Naive B cell (primary cell): ENCODE data around the gene SYT13. TPM values are rescaled to one million over a fixed set of nuclear protein-coding genes. Genes with fewer than 3 reads are reported as not detected.
A peak's percentile ranks its signal among the peaks of the same experiment; 100 is the strongest.

Experiments
- ATAC-seq, 2 donors: fragments of 150-1000 bp; cut with Tn5 transposase; 2 replicates each; pipeline ENCODE4 v1.10.0; 2021; ENCODE audit warnings: low read depth in 2 of 2, mild to moderate bottlenecking in 2 of 2, moderate library complexity in 2 of 2
- DNase-seq: peaks from one replicate; pipeline ENCODE4 v3.0.0; 2022
- H3K27ac Mint-ChIP-seq, 6 donors: one replicate each; pipeline ENCODE4 v1.8.0; 2020 to 2022; ENCODE audit warnings: mild to moderate bottlenecking in 6 of 6, mixed read lengths in 6 of 6, moderate library complexity in 5 of 6, inconsistent platforms in 2 of 6
- H3K27me3 Mint-ChIP-seq, 3 donors: one replicate each; pipeline ENCODE4 v1.8.0; 2021 to 2022; ENCODE audit warnings: mixed read lengths in 3 of 3, mild to moderate bottlenecking in 1 of 3
- H3K36me3 Mint-ChIP-seq, 2 donors: one replicate each; pipeline ENCODE4 v1.8.0; 2020 to 2022; ENCODE audit warnings: mixed read lengths in 2 of 2, inconsistent platforms in 1 of 2, mild to moderate bottlenecking in 1 of 2
- H3K4me1 Mint-ChIP-seq, 3 donors: one replicate each; pipeline ENCODE4 v1.8.0; 2020 to 2022; ENCODE audit warnings: mixed read lengths in 3 of 3, inconsistent platforms in 1 of 3, mild to moderate bottlenecking in 1 of 3, moderate library complexity in 1 of 3
- H3K4me3 Mint-ChIP-seq, 8 donors: one replicate each; pipeline ENCODE4 v1.8.0; 2020 to 2022; ENCODE audit warnings: mild to moderate bottlenecking in 8 of 8, mixed read lengths in 8 of 8, moderate library complexity in 8 of 8, inconsistent platforms in 2 of 8
- H3K9me3 Mint-ChIP-seq, 7 donors: one replicate each; pipeline ENCODE4 v1.8.0; 2020 to 2022; ENCODE audit warnings: mixed read lengths in 7 of 7, mild to moderate bottlenecking in 5 of 7, inconsistent platforms in 2 of 7, moderate library complexity in 1 of 7
- polyA plus RNA-seq, 6 donors: library from polyadenylated mRNA; unstranded; fragments of 300-500 nt; fragmentation: Illumina TruSeq; gene quantifications; one replicate each; pipeline ENCODE4 v1.2.3, GENCODE V29; 2021; ENCODE audit warnings: low read depth in 6 of 6

The SYT13 gene
- polyA plus RNA-seq, 6 donors from 2014 or later, result not detected

DNA sequence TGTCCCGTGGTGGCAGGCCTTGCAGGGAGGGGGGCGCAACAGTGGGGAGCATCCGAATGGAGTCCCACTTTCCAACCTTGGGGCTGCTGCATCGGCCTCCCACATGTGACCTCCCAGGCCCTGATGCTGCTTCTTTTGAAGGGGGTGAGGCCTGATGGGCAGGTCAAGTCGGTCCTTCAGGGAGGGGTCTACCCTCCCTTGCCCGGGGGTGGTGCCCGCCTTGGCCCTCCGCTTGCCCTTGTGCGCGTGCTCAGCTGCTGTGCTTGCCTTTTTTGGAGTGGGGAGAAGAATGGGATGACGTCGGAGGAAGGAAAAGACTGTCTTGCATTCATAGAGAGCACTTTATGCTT lies 72.8 kb downstream of the SYT13 start:
- Mint-ChIP-seq H3K27me3 (no peaks in the 10 kb centered on the region), H3K4me3 (no peak overlapping the region), H3K36me3 (peaks cover 5 to 15% of the 10 kb centered on the region in 2 donors), H3K9me3 (no peaks in the 10 kb centered on the region), H3K4me1 (peaks cover 24 to 27% (median 26%) of the 10 kb centered on the region in 3 donors), H3K27ac (peak overlapping the region in 1 of 6 donors; percentile 86)
- no peak for ATAC-seq
- no peak for DNase-seq

DNA sequence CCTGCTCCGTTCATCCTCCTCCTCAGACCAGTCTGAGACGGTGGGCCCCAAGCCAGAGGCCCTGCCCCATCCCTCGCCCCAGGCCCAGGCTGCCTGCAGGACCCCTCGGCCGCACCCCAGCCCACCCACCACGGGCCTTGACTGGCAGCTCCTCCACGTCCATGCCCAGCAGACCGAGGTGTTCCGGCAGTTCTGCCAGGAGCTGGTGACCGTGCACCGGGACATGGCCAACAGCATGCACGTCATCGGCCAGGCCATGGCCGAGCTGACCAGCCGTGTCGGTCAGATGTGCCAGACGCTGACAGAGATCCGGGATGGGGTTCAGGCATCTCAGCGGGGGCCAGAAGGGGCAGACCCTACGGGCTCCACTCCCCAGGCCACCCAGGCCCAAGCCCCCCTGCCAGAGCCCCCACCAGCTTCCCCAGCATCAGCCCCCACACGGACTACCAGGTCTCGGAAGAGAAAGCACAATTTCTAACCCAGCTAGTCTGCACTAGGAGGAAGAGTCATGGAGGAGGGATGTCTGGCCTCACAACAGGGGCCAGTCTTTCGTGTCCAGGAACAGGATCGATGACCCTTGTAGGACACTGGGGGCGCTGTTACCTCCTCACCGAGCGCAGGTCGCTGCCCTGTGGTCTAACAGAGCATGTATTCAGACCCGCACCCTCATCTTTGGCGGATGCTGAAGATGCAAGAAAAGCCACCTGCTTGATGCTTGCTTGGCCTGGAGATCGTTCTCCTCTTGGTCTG lies 73.4 kb downstream of the SYT13 start:
- DNase-seq (no peak), ATAC-seq (no peak)
- H3K4me3 Mint-ChIP-seq, result no peak overlapping the region
- H3K36me3 Mint-ChIP-seq, result peaks cover 5 to 15% of the 10 kb centered on the region in 2 donors
- H3K27ac Mint-ChIP-seq, result no peak overlapping the region
- H3K27me3 Mint-ChIP-seq, result no peaks in the 10 kb centered on the region
- no peaks in the 10 kb centered on the region for H3K9me3 Mint-ChIP-seq
- peaks cover 24 to 27% (median 26%) of the 10 kb centered on the region in 3 donors for H3K4me1 Mint-ChIP-seq

DNA sequence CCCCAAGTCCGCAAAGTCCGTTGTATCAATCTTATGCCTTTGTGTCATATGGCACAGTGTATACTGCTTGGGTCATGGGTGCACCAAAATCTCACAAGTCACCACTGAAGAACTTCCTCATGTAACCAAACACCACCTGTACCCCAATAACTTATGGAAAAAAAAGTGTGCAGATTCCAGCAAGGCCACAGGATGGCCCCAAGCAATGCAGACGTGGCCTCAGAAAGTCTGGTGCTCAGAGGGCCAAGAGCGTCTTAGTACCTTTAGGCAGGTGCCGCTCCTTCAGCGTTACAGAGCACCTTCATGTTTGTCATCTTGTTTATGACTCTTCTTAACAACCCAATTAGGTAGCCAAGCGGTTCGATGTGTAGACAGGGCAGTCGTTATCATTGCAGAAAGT lies 74.4 kb downstream of the SYT13 start:
- no peaks in the 10 kb centered on the region for H3K27me3 Mint-ChIP-seq
- no peak overlapping the region for H3K4me3 Mint-ChIP-seq
- DNase-seq, result no peak
- H3K4me1 Mint-ChIP-seq, result peaks cover 24 to 27% (median 26%) of the 10 kb centered on the region in 3 donors
- H3K9me3 Mint-ChIP-seq, result no peaks in the 10 kb centered on the region
- no peak overlapping the region for H3K27ac Mint-ChIP-seq
- peaks cover 5 to 15% of the 10 kb centered on the region in 2 donors for H3K36me3 Mint-ChIP-seq
- ATAC-seq, result no peak

DNA sequence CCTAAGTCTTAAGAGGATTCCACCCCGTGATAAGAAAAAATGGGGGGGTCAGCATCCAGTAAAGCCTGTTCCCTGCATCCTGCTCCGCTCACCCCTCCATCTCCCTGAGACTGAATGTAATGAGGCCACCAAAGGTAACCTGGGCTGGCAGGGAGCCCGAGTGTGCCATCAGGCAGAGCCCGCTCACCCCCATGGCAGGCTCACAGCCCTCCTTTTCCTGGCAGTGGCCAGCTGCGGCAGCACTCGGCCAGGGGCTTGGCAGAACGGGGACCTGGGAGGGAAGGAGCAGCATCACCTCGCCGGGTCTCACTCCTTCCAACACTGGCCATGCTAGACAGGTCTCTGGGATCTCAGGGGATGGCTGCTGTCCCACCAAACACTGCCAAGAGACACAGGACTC lies 75.3 kb downstream of the SYT13 start:
- H3K36me3 Mint-ChIP-seq, result peaks cover 5 to 15% of the 10 kb centered on the region in 2 donors
- H3K4me1 Mint-ChIP-seq, result peaks cover 20 to 27% (median 26%) of the 10 kb centered on the region in 3 donors
- H3K9me3 Mint-ChIP-seq, result no peaks in the 10 kb centered on the region
- ATAC-seq, result no peak
- H3K4me3 Mint-ChIP-seq, result no peak overlapping the region
- H3K27ac Mint-ChIP-seq, result no peak overlapping the region
- DNase-seq, result no peak
- H3K27me3 Mint-ChIP-seq, result no peaks in the 10 kb centered on the region

DNA sequence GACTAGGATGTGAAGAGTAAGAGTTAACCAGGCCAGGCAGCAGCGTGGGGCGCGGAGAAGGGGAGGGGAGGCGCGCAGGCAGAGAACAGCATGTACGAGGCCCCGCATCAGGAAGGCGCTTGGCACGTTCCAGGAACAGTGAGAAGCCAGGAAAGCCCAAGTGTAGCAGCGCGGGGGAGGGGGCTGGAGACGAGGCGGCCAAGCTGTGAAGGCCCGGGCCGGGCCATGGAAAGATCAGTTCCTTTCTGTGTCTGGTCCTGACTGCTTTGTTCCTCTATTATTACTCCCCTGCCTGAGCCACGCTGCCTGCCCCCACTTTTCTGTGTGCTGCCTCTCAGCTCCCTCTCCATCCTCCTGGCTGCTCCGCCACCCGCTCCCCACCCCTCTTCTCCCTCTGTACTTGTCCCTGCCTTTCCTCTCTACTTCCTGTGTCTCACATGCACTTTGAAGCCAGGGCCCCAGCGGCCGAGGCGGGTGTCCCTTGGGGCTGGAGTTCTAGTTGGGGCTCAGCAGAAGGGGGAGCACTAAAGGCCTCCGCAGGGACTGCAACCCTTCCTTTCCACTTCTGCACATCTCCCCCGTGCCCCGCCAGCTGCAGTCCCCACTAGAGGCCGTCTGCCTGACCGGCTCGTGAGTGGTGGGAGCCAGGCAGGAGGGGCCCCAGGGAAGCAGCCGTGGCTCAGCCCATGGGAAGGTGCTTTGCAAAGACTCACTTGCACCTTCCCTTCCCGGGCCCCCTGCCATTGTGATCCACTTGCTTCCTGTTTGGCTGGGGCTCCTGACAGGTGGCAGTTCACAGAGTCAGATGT lies 76.0 kb downstream of the SYT13 start:
- peak; percentile 39 to 47 for ATAC-seq
- H3K27me3 Mint-ChIP-seq, result no peaks in the 10 kb centered on the region
- H3K4me3 Mint-ChIP-seq, result peak overlapping the region in 5 of 8 donors; percentile 4 to 69 (median 20)

DNA sequence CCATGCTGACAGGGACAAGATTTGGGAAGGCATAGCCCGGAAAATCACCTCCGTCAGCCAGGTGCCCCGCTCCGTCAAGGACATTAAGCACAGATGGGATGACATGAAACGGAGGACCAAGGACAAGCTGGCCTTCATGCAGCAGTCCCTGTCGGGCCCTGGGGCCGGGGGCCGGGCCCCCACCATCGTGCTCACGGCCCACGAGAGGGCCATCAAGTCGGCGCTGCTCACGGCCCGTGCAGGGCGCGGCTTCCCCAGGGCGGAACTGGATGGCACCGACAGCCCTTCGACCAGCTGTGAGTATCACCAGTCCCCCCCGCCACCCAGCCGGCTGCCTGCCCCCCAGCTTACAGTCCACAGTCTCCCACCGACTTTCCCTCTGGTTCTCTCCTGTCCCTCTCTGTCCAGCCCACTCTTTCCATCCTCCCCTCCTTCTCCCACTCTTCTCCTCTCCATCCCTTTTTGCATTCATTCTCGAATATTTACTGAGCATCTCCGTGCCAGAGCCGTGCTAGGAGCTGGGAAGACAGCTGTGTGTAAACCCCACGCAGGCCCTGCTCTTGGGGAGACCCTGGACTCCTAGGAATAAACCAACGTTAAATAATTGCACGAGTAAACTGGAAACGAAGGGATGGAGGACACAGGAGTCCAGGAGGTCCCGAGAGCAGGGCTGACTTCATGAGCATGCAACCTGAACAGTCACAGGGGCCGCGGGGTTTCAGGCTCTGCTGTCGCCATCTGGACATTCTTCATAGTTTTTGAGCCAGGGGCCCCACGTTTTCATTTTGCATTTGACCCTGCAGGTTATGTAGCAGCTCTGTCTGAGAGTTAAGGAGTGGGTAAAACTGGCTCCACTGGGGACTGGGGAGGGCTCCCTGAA lies 76.9 kb downstream of the SYT13 start:
- peak overlapping the region in 2 of 6 donors; percentile 23 to 33 for H3K27ac Mint-ChIP-seq
- H3K9me3 Mint-ChIP-seq, result no peaks in the 10 kb centered on the region
- DNase-seq (no peak), ATAC-seq (no peak)
- peak overlapping the region in 3 of 8 donors; percentile 20 to 69 (median 23) for H3K4me3 Mint-ChIP-seq
- peaks cover 16 to 22% (median 20%) of the 10 kb centered on the region in 3 donors for H3K4me1 Mint-ChIP-seq
- H3K27me3 Mint-ChIP-seq, result no peaks in the 10 kb centered on the region
- peaks cover 5 to 15% of the 10 kb centered on the region in 2 donors for H3K36me3 Mint-ChIP-seq

More for the DNA sequence above, 76.0 kb downstream of the SYT13 start:
- no peaks in the 10 kb centered on the region for H3K9me3 Mint-ChIP-seq
- H3K36me3 Mint-ChIP-seq, result peaks cover 5 to 15% of the 10 kb centered on the region in 2 donors
- H3K27ac Mint-ChIP-seq, result peak overlapping the region in 3 of 6 donors; percentile 23 to 83 (median 78)
- peaks cover 20 to 28% (median 22%) of the 10 kb centered on the region in 3 donors for H3K4me1 Mint-ChIP-seq
- no peak for DNase-seq

DNA sequence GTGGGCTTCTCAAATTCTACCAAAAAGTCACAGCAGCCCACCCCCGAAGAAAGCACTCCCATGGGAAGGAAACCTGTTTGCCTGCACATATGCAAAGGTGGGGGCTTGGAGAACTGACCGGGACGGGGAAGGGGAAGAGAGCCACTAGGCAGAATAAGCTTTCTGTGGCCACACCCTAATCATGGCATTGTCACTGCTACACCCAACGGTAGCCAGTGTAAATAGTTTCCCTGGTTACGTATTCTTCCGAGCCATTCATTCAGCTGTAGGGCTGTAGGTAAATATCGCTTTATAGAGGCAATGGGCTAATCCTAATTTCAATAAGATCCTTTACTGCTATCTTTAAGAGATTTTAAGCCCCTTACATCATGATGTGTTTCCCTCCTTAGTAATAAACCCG lies 78.0 kb downstream of the SYT13 start:
- no peaks in the 10 kb centered on the region for H3K27me3 Mint-ChIP-seq

DNA sequence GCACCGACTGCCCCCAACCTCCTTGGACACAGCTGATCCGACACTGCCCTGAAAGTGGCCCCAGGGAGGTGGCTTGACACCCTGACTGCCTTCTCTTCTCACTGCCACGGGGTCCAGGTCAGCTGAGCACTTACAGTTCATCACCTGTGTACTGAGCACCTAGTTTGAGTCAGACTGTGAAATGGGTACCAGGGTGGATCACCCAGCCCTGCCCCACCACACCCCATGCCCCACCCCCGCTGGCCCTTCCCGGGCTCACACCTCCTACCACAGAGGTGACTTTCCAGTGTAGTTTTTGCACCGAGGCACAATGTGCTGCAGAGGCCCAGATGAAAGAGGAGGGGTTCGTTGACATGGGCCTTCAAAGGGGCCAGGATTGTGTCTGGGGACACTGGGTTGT lies 80.2 kb downstream of the SYT13 start:
- peaks cover 20 to 33% of the 10 kb centered on the region in 2 donors for H3K36me3 Mint-ChIP-seq
- peak overlapping the region in 1 of 6 donors; percentile 37 for H3K27ac Mint-ChIP-seq
- peaks cover 16 to 23% (median 18%) of the 10 kb centered on the region in 3 donors for H3K4me1 Mint-ChIP-seq
- DNase-seq, result no peak
- no peak overlapping the region for H3K4me3 Mint-ChIP-seq
- no peaks in the 10 kb centered on the region for H3K27me3 Mint-ChIP-seq
- no peak for ATAC-seq
- peaks cover 0 to 6% (median 0%) of the 10 kb centered on the region in 7 donors for H3K9me3 Mint-ChIP-seq

More for the DNA sequence above, 78.0 kb downstream of the SYT13 start:
- Mint-ChIP-seq H3K4me3 (no peak overlapping the region), H3K27ac (no peak overlapping the region), H3K4me1 (peaks cover 16 to 20% (median 18%) of the 10 kb centered on the region in 3 donors), H3K36me3 (peaks cover 7 to 19% of the 10 kb centered on the region in 2 donors), H3K9me3 (peaks cover 0 to 2% (median 0%) of the 10 kb centered on the region in 7 donors)
- ATAC-seq (no peak), DNase-seq (no peak)

DNA sequence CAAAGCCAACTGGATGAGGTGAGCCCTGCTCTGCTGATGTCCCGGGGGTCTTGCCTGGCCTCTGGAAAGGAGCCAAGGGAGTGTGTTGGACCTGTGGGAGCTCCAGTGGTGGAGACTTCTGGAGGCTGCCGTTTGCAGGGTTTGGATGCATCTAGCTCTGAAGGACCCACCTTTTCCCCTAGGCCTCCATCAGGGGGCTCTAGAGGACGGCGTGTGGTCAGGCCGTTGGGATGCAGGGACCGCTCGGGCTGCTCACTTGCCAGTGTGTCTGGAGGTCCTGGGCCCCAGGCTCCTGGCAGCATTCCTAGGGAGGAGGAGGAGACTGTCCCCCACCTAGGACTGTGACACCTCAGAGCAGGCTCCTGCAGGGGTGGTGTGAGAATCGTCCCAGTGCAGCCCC lies 81.4 kb downstream of the SYT13 start:
- DNase-seq (no peak), ATAC-seq (no peak)
- Mint-ChIP-seq H3K4me1 (peaks cover 10 to 17% (median 12%) of the 10 kb centered on the region in 3 donors), H3K36me3 (peaks cover 20 to 33% of the 10 kb centered on the region in 2 donors), H3K27me3 (no peaks in the 10 kb centered on the region), H3K4me3 (no peak overlapping the region), H3K27ac (no peak overlapping the region), H3K9me3 (peaks cover 0 to 6% (median 0%) of the 10 kb centered on the region in 7 donors)

DNA sequence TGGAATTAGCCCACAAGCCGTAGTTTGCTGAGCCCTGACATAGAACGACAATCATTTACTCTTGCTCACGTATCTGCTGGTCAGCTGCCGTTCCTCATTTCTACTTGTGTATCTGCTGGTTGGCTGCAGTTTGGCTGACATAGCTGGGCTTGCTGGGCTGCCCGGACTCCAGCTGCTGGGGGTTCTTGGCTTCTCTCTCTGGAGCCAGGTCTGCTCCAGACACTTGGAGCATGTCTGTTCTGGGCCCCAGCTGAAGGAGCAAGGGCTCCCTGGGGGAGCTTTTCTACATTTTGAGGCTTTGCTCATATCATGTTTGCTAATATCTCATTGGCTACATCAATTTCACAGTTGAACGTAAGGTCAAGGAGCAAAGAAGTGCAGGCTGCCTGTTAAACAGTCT lies 92.4 kb downstream of the SYT13 start:
- Mint-ChIP-seq H3K4me3 (no peak overlapping the region), H3K9me3 (no peaks in the 10 kb centered on the region), H3K27me3 (no peaks in the 10 kb centered on the region), H3K36me3 (peaks cover 5 to 18% of the 10 kb centered on the region in 2 donors), H3K4me1 (peaks cover 0 to 4% (median 0%) of the 10 kb centered on the region in 3 donors), H3K27ac (peak overlapping the region in 1 of 6 donors; percentile 21)
- ATAC-seq, result no peak
- no peak for DNase-seq
